ENCODE results near the gene MT2A. TPM values are rescaled to one million over a fixed set of nuclear protein-coding genes. Genes with fewer than 3 reads are reported as not detected.
A peak's percentile ranks its signal among the peaks of the same experiment; 100 is the strongest.

The MT2A gene
- total and polyA plus RNA-seq, 12 donors, result 43.8 to 6,828 (median 557) TPM

- Histone ChIP-seq H3K27ac (no peak overlapping the region), H3K36me3 (replicated peaks in 1 of 2) (no peaks in the 10 kb centered on the region), H3K9me3 (replicated peaks in 1 of 3) (no peaks in the 10 kb centered on the region), H3K4me3 (peak overlapping the region in 1 of 4 donors; percentile 40), H3K27me3 (no peaks in the 10 kb centered on the region), H3K4me1 (replicated peaks in 1 of 2) (peaks cover 0 to 11% of the 10 kb centered on the region in 2 donors)
- DNase-seq, result peak in 5 of 7 donors; percentile 31 to 57 (median 50)
- WGBS, 4 donors, result 38 to 53% (median 45%) methylated on average over 12 to 42 of the region's 42 CpGs
- intact Hi-C loops (cut with DNase I), result no loop called here
- no peak for TF ChIP-seq POLR2A (IDR thresholded peaks at IDR 0.05)
- TF ChIP-seq, protein P1, sequence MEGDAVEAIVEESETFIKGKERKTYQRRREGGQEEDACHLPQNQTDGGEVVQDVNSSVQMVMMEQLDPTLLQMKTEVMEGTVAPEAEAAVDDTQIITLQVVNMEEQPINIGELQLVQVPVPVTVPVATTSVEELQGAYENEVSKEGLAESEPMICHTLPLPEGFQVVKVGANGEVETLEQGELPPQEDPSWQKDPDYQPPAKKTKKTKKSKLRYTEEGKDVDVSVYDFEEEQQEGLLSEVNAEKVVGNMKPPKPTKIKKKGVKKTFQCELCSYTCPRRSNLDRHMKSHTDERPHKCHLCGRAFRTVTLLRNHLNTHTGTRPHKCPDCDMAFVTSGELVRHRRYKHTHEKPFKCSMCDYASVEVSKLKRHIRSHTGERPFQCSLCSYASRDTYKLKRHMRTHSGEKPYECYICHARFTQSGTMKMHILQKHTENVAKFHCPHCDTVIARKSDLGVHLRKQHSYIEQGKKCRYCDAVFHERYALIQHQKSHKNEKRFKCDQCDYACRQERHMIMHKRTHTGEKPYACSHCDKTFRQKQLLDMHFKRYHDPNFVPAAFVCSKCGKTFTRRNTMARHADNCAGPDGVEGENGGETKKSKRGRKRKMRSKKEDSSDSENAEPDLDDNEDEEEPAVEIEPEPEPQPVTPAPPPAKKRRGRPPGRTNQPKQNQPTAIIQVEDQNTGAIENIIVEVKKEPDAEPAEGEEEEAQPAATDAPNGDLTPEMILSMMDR (IDR thresholded peaks at IDR 0.05), result peak in 2 of 6 experiments; percentile 10 to 20
Observed at GRCh38 chr16:56643080-56643778, 34.8 kb downstream of the MT2A start.

- no peak for DNase-seq
- Histone ChIP-seq H3K36me3 (replicated peaks in 1 of 2) (no peaks in the 10 kb centered on the region), H3K9me3 (replicated peaks in 1 of 3) (no peaks in the 10 kb centered on the region), H3K27me3 (no peaks in the 10 kb centered on the region), H3K4me3 (no peak overlapping the region), H3K27ac (no peak overlapping the region), H3K4me1 (replicated peaks in 1 of 2) (peaks cover 0 to 8% of the 10 kb centered on the region in 2 donors)
- intact Hi-C loops (cut with DNase I), result no loop called here
- no peak for TF ChIP-seq POLR2A (IDR thresholded peaks at IDR 0.05)
- TF ChIP-seq, protein P1 (IDR thresholded peaks at IDR 0.05), result no peak
- 61 to 76% (median 68%) methylated on average over 4 to 5 of the region's 5 CpGs for WGBS, 4 donors
Observed at GRCh38 chr16:56643833-56644232, 35.4 kb downstream of the MT2A start.

GRCh38 chr16:56645311-56645710 lies 36.9 kb downstream of the MT2A start:
- no peaks in the 10 kb centered on the region for H3K27me3 ChIP-seq
- no peaks in the 10 kb centered on the region for H3K9me3 ChIP-seq (replicated peaks in 1 of 3)
- 83 to 95% (median 93%) methylated on average over 1 of the region's 1 CpG for WGBS, 4 donors
- H3K27ac ChIP-seq, result no peak overlapping the region
- intact Hi-C loops (cut with DNase I), result no loop called here
- H3K4me1 ChIP-seq (replicated peaks in 1 of 2), result peaks cover 0 to 7% of the 10 kb centered on the region in 2 donors
- no peaks in the 10 kb centered on the region for H3K36me3 ChIP-seq (replicated peaks in 1 of 2)
- TF ChIP-seq POLR2A (IDR thresholded peaks at IDR 0.05), result no peak
- TF ChIP-seq, protein P1 (IDR thresholded peaks at IDR 0.05), result no peak
- H3K4me3 ChIP-seq, result no peak overlapping the region
- DNase-seq, result no peak

DNA sequence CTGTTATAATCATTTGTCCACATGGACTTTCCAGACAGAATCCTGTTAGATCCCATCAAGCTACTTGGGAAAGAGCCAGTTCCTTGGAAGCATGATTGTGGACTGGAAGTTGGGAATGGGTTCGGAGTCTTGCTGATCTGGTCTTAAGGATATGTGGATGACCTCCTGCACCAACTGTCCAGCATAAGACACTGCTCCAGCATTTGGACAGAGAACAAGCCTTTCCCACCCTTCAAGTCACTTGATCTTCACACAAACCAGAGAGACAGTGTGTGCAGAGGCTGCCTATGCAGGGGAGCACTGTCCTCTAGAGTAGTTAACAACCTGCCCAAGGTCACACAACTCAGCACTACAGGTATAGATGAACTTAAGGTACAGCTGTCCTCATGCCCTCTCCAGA lies 37.5 kb downstream of the MT2A start:
- TF ChIP-seq POLR2A (IDR thresholded peaks at IDR 0.05), result no peak
- TF ChIP-seq, protein P1 (IDR thresholded peaks at IDR 0.05), result no peak
- H3K27me3 ChIP-seq, result no peaks in the 10 kb centered on the region
- no peak for DNase-seq
- intact Hi-C loops (cut with DNase I), result no loop called here
- no peak overlapping the region for H3K27ac ChIP-seq
- H3K36me3 ChIP-seq (replicated peaks in 1 of 2), result no peaks in the 10 kb centered on the region
- WGBS, 4 donors, result 0 to 2% (median 0%) methylated on average over 1 of the region's 1 CpG
- H3K9me3 ChIP-seq (replicated peaks in 1 of 3), result no peaks in the 10 kb centered on the region
- no peak overlapping the region for H3K4me3 ChIP-seq
- peaks cover 0 to 7% of the 10 kb centered on the region in 2 donors for H3K4me1 ChIP-seq (replicated peaks in 1 of 2)
